Measurements from ENCODE around the gene DRG2.

Gene DRG2

GRCh38 chr17:18117982-18118975 lies 30.5 kb downstream of the DRG2 start:
- DNase-seq: no peak

DNA sequence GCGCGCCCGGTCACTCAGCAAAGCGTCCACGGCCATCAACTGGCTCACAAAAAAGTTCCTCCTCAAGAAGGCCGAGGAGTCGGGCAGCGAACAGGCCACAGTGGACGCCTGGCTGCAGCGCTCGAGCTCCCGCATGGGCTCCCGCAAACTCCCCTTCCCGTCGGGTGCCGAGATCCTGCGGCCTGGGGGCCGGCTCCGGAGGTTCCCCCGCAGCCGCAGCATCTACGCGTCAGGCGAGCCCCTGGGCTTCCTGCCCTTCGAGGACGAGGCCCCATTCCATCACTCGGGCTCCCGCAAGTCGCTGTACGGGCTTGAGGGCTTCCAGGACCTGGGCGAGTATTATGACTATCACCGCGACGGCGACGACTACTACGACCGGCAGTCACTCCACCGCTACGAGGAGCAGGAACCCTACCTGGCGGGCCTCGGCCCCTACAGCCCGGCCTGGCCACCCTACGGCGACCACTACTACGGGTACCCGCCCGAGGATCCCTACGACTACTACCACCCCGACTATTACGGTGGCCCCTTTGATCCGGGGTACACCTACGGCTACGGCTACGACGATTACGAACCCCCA lies 31.5 kb downstream of the DRG2 start:
- no peak for DNase-seq

DNA sequence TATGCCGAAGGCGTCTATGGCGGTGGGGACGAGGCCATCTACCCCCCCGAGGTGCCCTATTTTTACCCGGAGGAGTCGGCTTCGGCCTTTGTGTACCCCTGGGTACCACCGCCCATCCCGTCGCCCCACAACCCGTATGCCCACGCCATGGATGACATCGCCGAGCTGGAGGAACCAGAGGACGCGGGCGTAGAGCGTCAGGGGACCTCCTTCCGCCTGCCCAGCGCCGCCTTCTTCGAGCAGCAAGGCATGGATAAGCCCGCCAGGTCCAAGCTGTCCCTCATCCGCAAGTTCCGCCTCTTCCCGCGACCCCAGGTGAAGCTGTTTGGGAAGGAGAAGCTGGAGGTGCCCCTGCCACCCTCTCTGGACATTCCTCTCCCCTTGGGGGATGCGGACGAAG lies 32.2 kb downstream of the DRG2 start:
- no peak for DNase-seq

DNA sequence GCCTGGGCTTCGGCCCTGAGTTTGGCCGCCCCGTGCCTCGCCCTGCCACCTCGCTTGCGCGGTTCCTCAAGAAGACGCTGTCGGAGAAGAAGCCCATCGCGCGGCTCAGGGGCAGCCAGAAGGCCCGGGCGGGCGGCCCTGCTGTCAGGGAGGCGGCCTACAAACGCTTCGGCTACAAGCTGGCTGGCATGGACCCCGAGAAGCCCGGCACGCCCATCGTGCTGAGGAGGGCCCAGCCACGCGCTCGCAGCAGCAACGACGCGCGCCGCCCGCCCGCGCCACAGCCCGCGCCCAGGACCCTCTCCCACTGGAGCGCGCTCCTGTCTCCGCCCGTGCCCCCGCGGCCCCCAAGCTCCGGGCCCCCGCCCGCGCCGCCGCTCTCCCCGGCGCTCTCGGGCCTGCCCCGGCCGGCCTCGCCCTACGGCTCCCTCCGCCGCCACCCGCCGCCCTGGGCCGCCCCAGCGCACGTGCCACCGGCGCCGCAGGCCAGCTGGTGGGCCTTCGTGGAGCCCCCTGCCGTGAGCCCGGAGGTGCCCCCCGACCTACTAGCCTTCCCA lies 32.8 kb downstream of the DRG2 start:
- DNase-seq: no peak

- no peak for DNase-seq
Observed at GRCh38 chr17:18121144-18121910, 33.6 kb downstream of the DRG2 start.

DNA sequence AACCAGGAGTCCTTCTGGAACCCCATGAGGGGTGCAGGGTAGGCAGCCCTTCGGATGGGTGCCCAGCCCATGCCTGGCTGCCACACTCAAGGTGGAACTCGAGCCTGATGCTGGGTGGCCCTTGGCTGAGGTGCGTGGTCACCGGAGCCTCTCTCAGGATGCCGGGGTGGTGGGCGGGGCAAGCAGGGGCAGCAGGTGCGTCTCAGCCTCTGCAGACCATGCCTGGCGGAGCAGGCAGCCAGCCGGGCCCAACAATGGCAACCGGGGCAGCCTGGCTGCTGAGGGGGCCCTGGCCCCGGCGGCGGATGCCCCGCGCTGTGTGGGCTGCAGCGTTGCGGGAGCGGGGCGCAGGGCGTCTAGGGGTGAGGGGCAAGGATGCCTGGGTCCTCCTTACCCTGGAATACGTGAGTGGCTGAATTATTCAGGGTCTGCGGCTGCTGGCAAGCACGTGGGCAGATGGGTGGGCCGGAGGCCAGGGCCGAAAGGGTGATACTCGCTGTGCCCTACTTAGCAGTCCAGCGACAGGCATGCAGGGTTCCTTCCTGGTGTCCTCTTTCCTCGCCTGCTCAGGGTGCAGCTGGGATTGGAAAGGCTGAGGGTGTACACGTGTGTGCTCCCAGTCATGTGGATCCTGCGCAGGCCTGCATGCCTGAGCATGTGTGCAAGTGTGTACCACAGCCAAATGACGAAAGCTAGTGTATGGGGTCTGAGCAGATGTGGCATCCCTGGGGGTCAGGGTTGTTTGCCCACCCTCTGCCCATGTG lies 35.4 kb downstream of the DRG2 start:
- DNase-seq: no peak

GRCh38 chr17:18124345-18125126 lies 36.8 kb downstream of the DRG2 start:
- DNase-seq: no peak

- no peak for DNase-seq
Observed at GRCh38 chr17:18129041-18129502, 41.3 kb downstream of the DRG2 start.

GRCh38 chr17:18132711-18133110 lies 45.0 kb downstream of the DRG2 start:
- DNase-seq: no peak

GRCh38 chr17:18136357-18136756 lies 48.6 kb downstream of the DRG2 start:
- DNase-seq: no peak

GRCh38 chr17:18138065-18138749 lies 50.5 kb downstream of the DRG2 start:
- DNase-seq: no peak

DNA sequence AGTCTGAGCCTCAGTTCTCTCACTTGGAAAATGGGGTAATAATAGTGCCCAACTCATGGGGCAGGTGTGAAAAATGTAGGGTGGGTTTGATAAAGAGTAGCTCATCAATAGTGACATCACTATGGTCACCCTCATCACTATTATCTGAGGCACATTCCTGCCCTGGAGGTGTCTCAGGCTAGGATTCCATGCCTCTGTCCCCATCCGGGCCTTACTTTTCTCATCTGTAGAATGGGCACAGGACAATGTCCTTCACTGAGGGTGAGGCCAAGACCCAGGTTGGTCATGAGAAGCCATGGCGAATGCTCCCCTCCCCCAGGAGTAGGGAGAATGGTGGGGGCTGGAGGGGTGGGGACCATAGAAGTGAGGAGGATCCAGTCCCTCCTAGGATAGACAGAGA lies 51.3 kb downstream of the DRG2 start:
- DNase-seq: no peak

- no peak for DNase-seq
Observed at GRCh38 chr17:18139498-18139897, 51.8 kb downstream of the DRG2 start.

DNA sequence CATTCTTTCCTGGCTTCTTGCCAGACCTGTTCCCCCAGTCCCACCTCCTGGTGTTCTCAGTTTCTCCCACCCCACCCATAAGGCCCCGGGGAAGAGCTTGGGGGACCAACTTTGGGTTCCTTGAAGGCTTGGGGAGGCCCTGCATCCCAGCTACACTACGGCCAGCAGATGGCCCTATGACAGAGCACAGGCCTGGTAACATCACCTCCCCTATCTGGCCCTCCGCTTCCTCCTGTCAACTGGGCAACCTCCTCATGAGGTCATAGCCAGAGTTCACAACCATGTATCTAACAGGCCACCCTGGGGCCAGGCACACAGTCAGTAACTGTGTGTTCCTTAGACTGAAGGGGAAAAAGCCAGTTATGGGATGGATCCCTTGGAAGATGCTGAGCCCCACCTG lies 52.2 kb downstream of the DRG2 start:
- DNase-seq: no peak

- DNase-seq: no peak
Observed at GRCh38 chr17:18140648-18141047, 52.9 kb downstream of the DRG2 start.

DNA sequence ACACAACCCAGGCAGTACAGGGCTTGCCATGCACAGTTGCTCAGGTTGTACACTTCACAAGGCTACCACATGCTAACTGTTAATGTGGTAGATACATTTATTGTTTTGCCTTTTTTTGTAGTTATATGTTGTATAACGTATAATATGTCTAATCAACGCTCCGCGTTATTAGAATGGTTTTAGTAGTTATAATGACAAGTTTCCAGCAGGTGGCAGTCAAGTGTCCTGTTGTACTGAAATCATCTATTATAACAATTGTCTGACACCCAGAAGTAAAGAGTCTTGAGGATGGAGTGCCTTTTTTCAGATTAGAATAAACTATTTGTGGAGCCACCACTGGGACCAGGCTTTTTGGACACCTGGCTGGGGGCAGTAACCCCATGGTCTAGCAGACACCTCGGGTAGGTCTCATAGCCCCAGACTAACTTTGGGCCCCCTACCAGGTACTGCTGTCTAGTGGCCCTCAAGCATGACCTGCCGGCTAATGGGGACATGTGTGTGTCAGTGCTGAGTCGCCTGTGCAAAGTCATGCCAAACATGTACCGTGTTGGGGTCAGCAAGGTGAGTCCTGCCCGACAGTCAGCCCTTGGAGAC lies 53.6 kb downstream of the DRG2 start:
- DNase-seq: peak in 2 of 5 experiments; percentile 26 to 63

DNA sequence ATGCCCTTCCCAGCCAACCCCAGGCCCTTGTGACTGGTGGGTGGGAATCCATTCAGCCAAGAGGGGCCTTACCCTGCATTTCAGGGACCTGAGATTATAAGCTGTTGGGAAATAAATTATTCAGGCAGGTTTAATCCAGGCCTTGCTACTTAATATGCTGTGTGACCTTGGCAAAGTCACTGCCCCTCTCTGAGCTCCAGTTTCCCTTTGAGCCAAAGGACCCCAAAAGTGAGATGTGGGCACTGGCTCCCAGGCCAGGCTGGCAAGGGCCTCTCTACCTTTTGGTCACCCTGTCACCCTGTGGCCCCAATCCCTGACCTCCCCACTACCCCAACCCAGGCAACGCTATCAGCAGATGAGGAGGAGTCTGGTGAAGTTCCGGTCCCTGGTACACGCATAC lies 54.7 kb downstream of the DRG2 start:
- no peak for DNase-seq

DNA sequence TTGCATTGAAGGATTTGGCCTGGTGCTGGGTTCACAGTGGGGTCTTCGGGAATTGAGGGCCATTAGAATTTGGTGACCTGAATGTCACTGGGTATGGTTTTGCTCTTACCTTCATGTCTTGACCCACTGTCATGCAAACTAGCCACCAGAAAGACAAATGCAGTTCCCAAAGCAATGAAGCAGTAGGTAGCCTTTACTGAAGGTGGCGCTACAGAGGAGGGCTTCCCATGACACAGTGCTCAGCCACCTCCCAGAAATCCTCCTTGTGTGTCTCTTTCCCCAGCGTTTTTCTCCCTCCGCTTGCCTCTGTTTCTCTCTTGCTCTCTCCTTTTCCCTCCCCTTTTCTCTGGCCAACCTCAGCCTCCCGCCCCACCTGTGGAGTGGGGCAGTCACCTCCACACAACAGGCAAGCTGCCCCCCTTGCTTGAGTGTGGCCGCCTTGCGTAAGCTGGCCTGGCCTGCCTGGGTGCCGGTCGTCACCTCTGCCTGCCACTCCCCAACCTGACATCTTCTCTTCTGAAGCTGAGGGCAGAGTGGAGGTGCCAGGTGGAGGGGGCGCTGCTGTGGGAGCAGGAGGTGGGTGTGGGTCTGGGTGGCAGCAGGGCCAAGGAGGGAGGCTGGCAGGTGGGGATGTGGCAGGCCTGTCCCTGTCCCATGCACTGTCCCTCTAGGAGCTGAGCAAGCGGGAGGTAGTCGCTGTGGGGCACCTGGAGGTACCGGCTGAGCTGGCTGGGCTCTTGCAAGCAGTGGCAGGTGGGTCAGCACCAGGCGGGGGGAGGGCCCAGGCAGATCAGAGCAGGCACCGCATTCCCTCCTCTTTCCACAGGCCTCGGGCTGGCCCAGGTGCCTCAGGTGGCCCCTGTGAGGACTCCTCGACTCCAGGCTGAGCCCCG lies 55.5 kb downstream of the DRG2 start:
- DNase-seq: peak in 1 of 5 experiments; percentile 16

DNA sequence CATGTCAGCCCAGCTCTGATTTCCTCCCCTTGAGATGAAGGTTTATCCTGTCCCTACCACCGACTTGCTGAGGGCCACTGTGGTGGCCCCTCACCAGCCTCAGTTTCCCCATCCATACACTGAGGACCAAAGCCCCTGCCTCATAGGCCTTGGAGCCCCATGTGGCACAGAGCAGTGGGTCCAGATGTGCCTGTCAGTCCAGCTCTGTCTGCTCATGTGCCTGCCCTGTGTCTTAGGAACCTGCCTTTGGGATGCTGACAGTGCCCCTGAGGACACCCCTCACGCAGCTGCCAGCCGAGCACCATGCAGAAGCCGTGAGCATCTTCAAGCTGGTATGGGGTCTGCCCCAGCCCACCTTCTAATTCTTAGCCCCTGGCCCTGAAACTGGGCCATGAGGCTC lies 56.5 kb downstream of the DRG2 start:
- no peak for DNase-seq

Data from T-helper 2 cell (primary cell).